Right ventricle myocardium superior (tissue), 1 donor: ENCODE results near the gene GRIA1. TPM values are rescaled to one million over a fixed set of nuclear protein-coding genes. Genes with fewer than 3 reads are reported as not detected.

Experiments
- ATAC-seq: fragments of 200-7000 bp; cut with Tn5 transposase; one replicate; pipeline ENCODE4 v1.9.1; 2020; ENCODE audit warnings: mild to moderate bottlenecking; ENCODE audit not compliant: poor library complexity
- DNase-seq: peaks from one replicate; pipeline ENCODE4 v3.0.0-alpha.2; 2020
- intact Hi-C: fragments of 100-400 bp; cut with DNase I; formaldehyde crosslinking; loops from one replicate; pipeline ENCODE4 v1.11.2; 2022
- total RNA-seq: library from RNA; stranded (reverse); fragmentation: NEBNext Ultra II Directional; extraction: Animal tissue kit (Norgen Biotek cat#: 25700); gene quantifications from one replicate; pipeline ENCODE4 v1.2.1, GENCODE V29; 2021
- donor health status: DM: no; HTN: yes; CAD: no; lungs with severe emphysema.

The GRIA1 gene
- total RNA-seq, 1 donor from 2014 or later: 0.05 TPM

DNA sequence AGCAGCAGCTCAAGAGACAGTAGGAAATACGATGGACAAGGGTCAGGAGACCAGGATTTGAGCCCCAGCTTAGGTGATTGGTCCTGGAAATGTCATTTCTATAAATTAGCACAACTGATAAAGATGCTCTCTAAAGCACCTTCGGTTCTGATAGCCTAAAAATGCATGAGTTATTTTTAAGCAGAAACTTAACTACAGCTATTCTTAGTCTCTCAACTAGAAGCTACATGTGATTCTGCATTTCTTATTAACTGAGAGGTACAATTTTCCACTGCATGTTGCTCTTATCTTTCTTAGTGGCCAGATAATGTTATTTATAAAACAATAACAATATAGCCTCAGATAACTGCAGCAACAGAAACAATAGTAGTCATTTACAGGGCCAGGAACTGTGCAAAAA, 136.4 kb downstream of the GRIA1 start:
- ATAC-seq: peak; percentile 73

DNA sequence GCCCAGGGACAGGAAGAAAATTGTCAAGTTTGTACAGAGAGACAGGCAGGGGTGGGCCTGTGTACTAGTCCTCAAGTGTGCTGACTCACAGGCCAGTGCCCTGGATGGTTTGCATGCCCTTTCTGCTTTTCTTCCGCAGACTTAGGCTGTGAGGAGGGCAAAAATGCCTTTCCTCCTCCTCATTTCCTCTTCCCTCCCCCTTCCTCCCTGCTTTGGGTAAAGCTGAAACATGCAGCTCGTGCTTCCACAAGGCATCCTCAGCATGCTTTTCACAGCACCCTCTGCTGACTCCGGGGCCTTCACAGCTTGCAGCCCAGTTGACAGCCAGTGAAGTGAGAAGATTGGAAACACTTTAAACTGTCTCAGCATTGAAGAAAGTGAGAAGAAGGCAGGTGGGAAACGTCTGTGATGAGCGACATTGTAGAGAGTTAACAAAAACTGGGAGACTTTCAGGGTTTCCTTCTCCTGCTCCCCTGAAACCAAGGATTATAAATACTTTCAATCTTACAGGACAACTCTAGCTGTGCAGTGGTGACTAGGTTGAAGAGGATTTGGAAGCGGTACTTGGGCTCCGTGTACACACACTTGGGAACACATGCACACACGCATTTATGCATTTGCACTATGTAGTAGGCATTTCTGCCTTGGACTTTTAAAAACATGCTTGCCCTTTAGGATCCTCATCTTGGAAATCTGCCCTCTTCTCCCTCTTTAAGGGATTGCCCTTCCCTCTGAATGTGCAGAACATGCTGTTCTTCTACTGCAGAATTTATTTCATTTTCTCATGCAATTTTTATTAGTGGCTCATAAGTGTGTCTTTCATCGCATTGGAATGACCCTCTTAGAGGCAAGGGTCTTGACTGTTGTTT, 138.8 kb downstream of the GRIA1 start:
- ATAC-seq (peak; percentile 62), DNase-seq (no peak)
- intact Hi-C loops: no loop called here

More for the DNA sequence above, 136.4 kb downstream of the GRIA1 start:
- no peak for DNase-seq
- intact Hi-C loops: no loop called here

GRCh38 chr5:153630546-153630945, 140.1 kb downstream of the GRIA1 start:
- no peak for ATAC-seq
- no peak for DNase-seq
- intact Hi-C loops: no loop called here

DNA sequence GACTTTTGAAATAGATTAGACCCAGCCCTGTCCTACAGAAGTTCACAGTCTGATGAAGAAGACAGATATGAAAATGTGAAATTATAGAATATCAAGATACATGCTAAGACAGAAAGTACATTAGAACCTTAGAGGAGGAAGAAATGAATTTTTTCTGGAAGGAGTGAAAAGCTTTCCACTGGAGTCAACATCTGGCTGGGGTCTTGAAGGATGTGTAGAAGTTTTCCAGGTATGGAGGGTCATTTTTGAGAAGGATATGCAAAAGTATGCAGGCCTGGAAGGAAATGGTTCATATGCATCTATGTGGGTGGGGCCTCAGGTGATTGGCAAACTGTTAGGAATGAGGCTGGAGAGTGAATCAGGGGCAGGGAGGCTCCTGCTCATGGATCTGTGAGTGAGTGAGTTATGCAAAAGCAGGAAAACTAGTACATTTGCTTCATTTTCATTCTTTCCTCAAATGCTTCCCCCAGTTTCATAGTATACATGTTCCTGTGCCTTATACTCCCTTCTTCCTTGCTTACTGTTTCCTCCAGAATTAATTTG, 142.3 kb downstream of the GRIA1 start:
- intact Hi-C loops: no loop called here

GRCh38 chr5:153636670-153637451, 146.4 kb downstream of the GRIA1 start:
- ATAC-seq: peak; percentile 27
- no peak for DNase-seq
- intact Hi-C loops: no loop called here

More for the DNA sequence above, 142.3 kb downstream of the GRIA1 start:
- no peak for ATAC-seq
- DNase-seq: no peak

- DNase-seq (no peak), ATAC-seq (peak; percentile 40)
- intact Hi-C loops: no loop called here
These were observed 149.8 kb downstream of the GRIA1 start for GRCh38 chr5:153640293-153640692.

DNA sequence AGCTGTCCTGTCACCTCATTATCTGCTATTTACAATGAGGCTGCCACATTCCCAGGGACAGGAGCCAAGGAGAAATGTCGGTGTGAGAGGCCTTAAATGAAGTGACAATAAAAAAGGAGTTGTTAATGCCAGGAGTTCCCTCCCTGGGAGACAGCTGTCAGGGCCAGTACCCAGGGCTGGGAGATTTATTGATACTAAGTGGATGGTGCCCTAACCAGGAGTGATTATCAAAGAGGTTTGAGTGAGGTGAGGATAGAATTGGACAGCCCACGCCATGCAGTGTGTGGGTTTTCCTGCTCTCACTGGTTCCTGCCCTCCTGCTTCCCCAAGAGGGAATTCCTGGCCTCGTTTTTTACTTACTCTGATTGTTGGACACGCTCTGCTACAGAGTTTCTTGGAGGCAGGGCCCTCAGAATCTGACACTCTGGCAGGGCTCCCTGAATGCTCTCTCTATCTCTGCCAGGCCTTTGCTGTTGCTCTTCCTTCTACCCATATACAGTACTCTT, 150.8 kb downstream of the GRIA1 start:
- intact Hi-C loops: no loop called here
- no peak for DNase-seq
- peak; percentile 82 for ATAC-seq

DNA sequence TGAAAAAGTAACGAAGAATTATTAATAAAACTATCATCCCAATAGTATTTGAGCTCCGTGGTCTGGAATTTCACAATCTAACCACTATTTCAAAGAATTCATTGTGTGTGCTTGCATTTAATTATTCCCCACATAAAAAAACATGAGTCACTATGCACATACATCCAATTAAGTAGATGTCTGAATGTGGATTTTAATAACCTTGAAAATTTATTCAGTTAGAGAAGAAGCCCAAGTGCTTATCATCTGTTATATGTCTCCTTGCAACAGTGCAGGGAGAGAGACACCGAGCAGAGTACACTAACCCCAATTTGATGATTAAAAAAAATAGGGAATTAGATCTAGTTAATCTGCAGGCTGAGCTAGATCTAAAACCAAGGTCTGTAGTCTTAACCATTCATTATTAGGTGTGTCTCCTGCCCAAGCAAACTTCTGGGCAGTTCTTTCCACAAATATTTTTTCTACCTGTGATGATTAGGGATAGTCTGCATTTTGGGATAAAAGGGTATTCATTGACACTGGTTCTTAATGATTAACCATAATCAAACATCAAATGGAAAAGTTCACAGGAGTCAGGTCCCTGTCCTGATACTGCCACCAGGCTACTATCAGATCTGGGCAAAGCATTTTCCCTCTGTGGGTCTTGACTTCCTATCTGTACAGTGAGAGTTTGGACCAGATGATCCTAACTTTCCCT, 164.2 kb downstream of the GRIA1 start:
- intact Hi-C loops: no loop called here
- no peak for DNase-seq
- no peak for ATAC-seq

GRCh38 chr5:153655201-153655510, 164.7 kb downstream of the GRIA1 start:
- no peak for ATAC-seq
- intact Hi-C loops: no loop called here

DNA sequence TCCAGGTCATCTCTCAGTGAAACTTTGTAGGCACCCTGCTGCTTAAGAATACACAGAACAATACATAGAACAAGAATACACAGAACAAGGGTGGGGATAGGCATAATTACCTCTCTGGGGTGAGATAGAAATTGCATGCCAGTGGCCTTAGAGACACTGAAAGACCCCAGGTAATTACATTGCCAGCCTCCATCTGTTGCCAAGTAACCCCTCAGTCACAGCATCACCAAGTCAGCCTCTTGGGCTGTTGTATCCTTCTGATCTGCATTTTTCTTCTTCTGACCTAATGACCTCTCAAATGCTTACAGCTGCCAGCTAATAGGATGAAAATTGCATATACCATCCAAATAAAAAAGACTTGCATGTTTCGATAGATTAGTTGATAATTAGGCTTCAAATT, 167.7 kb downstream of the GRIA1 start:
- no peak for ATAC-seq
- intact Hi-C loops: no loop called here
- DNase-seq: no peak

More at GRCh38 chr5:153655201-153655510, 164.7 kb downstream of the GRIA1 start:
- DNase-seq: no peak

GRCh38 chr5:153658606-153659005, 168.1 kb downstream of the GRIA1 start:
- ATAC-seq (no peak), DNase-seq (no peak)
- intact Hi-C loops: no loop called here

DNA sequence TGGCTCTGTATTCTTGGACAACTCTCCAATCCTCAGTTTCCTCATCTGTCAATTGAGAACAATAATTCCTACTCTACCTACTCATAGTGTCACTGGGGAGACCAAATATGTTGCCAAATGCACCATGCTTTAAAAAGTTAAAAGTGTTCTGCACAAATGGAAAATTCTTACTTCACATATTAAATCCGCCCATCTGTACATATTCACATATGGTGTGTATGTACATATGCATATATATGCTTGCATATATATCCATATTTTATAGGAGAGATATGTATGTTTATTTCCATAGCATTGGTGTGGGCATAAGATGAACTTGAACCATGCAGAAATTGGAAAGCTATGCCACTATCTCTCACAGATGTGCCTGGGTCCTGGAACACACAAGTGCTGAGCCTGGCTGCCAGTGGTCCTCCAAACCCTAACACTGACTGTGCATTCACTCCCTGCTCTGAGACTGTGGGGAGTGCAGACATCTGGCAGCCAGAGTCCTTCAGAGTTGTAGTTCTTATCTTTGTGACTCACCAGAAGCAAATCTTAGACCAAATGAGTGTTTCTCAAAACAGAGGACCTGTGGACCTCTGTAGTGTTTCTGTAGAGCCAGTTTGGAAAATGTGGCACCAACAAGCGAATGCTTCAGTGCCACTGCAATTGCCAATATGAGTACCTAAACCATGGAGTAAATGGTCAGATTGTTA, 168.7 kb downstream of the GRIA1 start:
- ATAC-seq (no peak), DNase-seq (no peak)
- intact Hi-C loops: no loop called here

- intact Hi-C loops: no loop called here
- ATAC-seq: no peak
- DNase-seq: no peak
These were observed 170.4 kb downstream of the GRIA1 start for GRCh38 chr5:153660919-153661318.

- intact Hi-C loops: no loop called here
- ATAC-seq (no peak), DNase-seq (no peak)
These were observed 171.4 kb downstream of the GRIA1 start for GRCh38 chr5:153661897-153662296.

DNA sequence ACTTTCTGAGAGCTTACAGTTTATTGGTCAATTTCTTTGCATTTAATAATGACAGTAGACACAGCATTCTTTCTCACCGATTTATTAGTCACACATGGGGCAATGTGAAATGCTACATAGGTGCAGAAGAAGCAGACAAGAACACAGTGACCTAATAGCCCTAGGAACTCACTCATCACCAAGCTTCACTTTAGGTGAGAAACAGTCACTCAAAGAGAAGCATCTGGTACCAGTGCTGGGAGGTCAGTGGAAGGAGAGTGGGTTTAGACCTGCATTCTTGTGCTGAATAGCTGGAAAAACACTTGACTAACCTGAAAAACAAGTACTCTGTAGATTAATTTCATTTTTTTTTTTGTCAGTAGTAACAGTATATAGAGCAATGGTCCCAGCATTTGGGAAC, 179.6 kb downstream of the GRIA1 start:
- no peak for ATAC-seq
- DNase-seq: no peak
- intact Hi-C loops: no loop called here

DNA sequence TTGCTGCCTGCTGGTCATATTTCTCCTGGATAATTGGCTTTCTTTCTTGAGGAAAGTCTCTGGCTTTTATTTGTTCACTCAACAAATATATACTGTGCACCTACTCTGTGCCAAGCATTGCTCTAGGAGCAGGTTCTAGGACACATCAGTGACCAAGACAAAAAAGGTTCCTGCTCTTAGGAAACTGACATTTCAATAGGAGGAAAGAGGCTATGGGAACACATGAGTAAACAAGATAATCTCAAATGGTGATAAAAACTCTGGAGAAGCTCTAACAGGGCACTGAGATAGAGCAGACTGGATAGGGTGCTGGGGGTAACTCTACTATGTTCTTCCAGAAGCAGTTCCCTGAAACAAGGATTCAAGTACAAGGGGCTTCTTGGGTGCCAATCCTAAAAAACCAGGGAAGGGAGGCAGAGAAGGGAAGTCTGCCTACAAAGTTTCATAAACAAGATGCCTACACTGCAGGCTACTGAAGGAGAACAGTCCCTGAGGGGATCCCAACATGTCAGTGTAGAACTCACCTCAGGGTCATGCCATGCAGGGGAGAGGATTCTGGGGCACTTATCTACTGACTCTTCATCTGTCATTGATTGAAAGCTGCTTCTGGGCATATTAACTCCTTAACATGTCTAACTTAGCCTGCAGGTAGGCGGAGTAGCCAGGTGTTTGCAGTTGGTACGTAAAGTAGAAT, 181.3 kb downstream of the GRIA1 start:
- DNase-seq (no peak), ATAC-seq (peak; percentile 31)
- intact Hi-C loops: no loop called here

GRCh38 chr5:153672347-153673090, 182.0 kb downstream of the GRIA1 start:
- DNase-seq (no peak), ATAC-seq (peak; percentile 74)
- intact Hi-C loops: no loop called here
